Ishikawa (cell line): Measurements from ENCODE around the gene SNX21.

Experiments
- CEBPB ChIP-seq: IDR thresholded peaks from 2 replicates; pipeline ENCODE4 v1.6.1; 2012
- CREB1 ChIP-seq: IDR thresholded peaks from 2 replicates; pipeline ENCODE4 v1.6.1; 2012; ENCODE audit warnings: low read depth
- EGR1 ChIP-seq: IDR thresholded peaks from 2 replicates; pipeline ENCODE4 v1.6.1; 2012
- EP300 ChIP-seq: IDR thresholded peaks from 2 replicates; pipeline ENCODE4 v1.6.1; 2012; ENCODE audit warnings: borderline replicate concordance
- FOXM1 ChIP-seq: IDR thresholded peaks from 2 replicates; pipeline ENCODE4 v1.6.1; 2012; ENCODE audit warnings: low read depth, borderline replicate concordance
- NFIC ChIP-seq: IDR thresholded peaks from 2 replicates; pipeline ENCODE4 v1.6.1; 2012
- RAD21 ChIP-seq: IDR thresholded peaks from 2 replicates; pipeline ENCODE4 v1.6.1; 2012; ENCODE audit warnings: low read depth
- TAF1 ChIP-seq: IDR thresholded peaks from 2 replicates; pipeline ENCODE4 v1.6.1; 2012; ENCODE audit warnings: low read depth, mild to moderate bottlenecking
- TCF12 ChIP-seq: IDR thresholded peaks from 2 replicates; pipeline ENCODE4 v1.6.1; 2012; ENCODE audit warnings: low read depth
- TEAD4 ChIP-seq: IDR thresholded peaks from 2 replicates; pipeline ENCODE4 v1.6.1; 2012
- YY1 ChIP-seq: IDR thresholded peaks from 2 replicates; pipeline ENCODE4 v1.6.1; 2012; ENCODE audit warnings: low read depth
- ZBTB7A ChIP-seq: IDR thresholded peaks from 2 replicates; pipeline ENCODE4 v1.6.1; 2012; ENCODE audit warnings: low read depth
- TF ChIP-seq, protein P1 (sequence below): IDR thresholded peaks from 2 replicates; pipeline ENCODE4 v1.6.1; 2012
- TF ChIP-seq, protein P2 (sequence below): IDR thresholded peaks from 2 replicates; pipeline ENCODE4 v1.6.1; 2012
- TF ChIP-seq, protein P3 (sequence below): IDR thresholded peaks from 2 replicates; pipeline ENCODE4 v1.6.1; 2012; ENCODE audit warnings: low read depth, mild to moderate bottlenecking

Gene SNX21

DNA sequence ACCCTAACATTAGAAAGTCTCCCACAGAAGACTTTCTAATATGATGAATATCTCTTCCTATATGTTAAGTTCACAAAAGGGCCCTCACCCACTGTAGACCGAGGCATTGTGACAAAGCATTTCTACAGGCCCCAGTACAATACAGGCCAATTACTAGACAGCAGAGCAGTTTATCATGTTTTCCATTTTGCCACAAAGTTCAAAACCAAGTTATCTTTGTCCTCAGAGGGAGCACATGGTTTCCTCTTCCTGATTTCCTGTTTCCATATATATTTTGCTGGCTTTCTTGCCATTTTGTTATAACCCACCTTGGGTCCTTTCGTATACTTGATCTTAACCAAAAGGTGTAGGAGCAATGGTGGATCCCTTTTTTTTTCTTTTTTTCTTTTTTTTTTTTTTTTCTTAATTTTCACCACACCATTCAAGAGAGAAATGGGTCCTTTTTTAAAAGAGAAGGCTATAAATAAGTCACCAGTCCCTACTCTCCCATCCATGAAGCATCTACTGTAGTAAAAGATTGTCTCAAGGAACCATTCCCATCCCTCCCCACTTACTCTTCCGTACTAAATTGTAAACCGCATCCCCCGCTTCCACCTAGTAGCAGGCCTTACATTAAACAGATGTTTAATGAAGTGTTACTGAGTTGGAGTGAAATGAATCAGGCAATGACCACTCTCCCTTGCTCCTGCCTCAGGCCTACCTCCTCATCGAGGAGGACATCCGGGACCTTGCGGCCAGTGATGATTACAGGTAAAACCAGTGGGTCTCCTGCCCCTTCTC, 23.2 kb upstream of the SNX21 start:
- TF ChIP-seq, protein P1, sequence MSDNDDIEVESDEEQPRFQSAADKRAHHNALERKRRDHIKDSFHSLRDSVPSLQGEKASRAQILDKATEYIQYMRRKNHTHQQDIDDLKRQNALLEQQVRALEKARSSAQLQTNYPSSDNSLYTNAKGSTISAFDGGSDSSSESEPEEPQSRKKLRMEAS = no peak
- TF ChIP-seq RAD21 = no peak
- no peak for TF ChIP-seq CEBPB
- TF ChIP-seq NFIC = no peak
- TF ChIP-seq, protein P2, sequence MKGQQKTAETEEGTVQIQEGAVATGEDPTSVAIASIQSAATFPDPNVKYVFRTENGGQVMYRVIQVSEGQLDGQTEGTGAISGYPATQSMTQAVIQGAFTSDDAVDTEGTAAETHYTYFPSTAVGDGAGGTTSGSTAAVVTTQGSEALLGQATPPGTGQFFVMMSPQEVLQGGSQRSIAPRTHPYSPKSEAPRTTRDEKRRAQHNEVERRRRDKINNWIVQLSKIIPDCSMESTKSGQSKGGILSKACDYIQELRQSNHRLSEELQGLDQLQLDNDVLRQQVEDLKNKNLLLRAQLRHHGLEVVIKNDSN = no peak
- TF ChIP-seq CREB1 = no peak
- TF ChIP-seq TAF1 = no peak
- no peak for TF ChIP-seq YY1
- no peak for TF ChIP-seq ZBTB7A
- TF ChIP-seq TCF12 = no peak
- no peak for TF ChIP-seq FOXM1
- no peak for TF ChIP-seq TEAD4
- TF ChIP-seq, protein P3, sequence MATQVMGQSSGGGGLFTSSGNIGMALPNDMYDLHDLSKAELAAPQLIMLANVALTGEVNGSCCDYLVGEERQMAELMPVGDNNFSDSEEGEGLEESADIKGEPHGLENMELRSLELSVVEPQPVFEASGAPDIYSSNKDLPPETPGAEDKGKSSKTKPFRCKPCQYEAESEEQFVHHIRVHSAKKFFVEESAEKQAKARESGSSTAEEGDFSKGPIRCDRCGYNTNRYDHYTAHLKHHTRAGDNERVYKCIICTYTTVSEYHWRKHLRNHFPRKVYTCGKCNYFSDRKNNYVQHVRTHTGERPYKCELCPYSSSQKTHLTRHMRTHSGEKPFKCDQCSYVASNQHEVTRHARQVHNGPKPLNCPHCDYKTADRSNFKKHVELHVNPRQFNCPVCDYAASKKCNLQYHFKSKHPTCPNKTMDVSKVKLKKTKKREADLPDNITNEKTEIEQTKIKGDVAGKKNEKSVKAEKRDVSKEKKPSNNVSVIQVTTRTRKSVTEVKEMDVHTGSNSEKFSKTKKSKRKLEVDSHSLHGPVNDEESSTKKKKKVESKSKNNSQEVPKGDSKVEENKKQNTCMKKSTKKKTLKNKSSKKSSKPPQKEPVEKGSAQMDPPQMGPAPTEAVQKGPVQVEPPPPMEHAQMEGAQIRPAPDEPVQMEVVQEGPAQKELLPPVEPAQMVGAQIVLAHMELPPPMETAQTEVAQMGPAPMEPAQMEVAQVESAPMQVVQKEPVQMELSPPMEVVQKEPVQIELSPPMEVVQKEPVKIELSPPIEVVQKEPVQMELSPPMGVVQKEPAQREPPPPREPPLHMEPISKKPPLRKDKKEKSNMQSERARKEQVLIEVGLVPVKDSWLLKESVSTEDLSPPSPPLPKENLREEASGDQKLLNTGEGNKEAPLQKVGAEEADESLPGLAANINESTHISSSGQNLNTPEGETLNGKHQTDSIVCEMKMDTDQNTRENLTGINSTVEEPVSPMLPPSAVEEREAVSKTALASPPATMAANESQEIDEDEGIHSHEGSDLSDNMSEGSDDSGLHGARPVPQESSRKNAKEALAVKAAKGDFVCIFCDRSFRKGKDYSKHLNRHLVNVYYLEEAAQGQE = no peak
- no peak for TF ChIP-seq EP300
- TF ChIP-seq EGR1 = no peak

DNA sequence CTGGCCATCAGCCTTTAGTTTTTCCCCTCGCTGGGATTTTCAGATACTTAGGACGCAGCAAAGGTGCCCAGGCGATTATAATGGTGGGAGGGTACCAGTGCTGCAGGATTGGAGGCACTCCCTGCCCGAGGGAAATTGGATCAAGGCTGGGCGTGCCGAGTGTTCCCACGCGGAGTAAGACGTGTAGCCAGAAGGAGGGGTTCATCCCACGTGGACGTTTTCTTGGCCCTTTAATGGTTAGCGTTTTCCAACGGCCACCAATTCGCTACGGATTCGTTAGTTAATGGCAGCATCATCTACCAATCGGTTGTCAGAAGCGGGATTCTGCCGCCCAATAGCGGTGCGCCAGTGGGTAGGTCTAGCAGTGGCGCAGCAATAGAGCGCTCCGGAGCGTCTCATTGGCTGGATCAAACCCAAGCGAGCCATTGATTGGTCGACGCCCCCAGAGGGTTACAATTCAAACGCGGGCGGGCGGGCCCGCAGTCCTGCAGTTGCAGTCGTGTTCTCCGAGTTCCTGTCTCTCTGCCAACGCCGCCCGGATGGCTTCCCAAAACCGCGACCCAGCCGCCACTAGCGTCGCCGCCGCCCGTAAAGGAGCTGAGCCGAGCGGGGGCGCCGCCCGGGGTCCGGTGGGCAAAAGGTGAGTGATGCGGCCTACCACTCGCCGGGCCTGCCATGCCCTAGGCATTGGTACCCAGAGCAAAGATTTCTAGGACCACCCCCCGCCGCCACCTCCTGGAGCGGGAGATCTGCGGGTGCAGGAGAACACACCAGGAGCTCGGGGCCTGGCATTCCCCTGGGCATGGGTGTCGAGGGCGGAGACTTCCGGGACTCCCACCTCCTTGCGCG, 21.2 kb upstream of the SNX21 start, which contains the start of gene UBE2C:
UBE2C (plus strand) TSS at position 488 of the 849 bp plus-strand sequence; CDS start at position 540, 52 bp downstream.
- TF ChIP-seq EGR1 (no peak), CREB1 (no peak), TAF1 (peak; percentile 86), TEAD4 (no peak), EP300 (0 out of 2 replicates have a peak, but pooled peaks have one; percentile 25), RAD21 (no peak), FOXM1 (peak; percentile 100), NFIC (no peak; the same call in 1 of the 2 replicates), TCF12 (0 out of 2 replicates have a peak, but pooled peaks have one; percentile 29), ZBTB7A (0 out of 2 replicates have a peak, but pooled peaks have one; percentile 37), YY1 (no peak), CEBPB (no peak)
- TF ChIP-seq, protein P3 = no peak
- TF ChIP-seq, protein P2 = peak; percentile 94
- TF ChIP-seq, protein P1 = peak; percentile 84

DNA sequence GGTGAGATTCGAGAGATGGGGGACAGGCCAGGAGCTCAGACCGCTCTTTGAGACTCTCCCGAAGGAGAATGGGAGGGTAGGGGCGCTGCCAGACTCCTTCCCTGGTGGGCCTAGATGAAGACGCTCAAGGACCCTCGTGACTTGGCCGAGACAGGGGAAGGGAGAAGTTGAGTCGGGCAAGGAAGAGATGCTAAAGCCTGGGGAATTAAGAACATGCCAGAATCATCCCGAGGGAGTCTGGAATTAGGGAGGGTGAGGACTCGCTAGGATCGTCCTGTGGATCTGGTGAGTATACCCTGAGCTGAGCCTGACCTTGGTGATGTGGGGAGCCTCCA, 20.6 kb upstream of the SNX21 start:
- TF ChIP-seq, protein P3 = no peak
- TF ChIP-seq YY1 = no peak
- no peak for TF ChIP-seq TEAD4
- no peak for TF ChIP-seq TCF12
- TF ChIP-seq CEBPB = no peak
- TF ChIP-seq, protein P2 = no peak
- TF ChIP-seq CREB1 = no peak
- no peak; the same call in 1 of the 2 replicates for TF ChIP-seq ZBTB7A
- no peak for TF ChIP-seq EGR1
- no peak for TF ChIP-seq RAD21
- no peak for TF ChIP-seq FOXM1
- TF ChIP-seq, protein P1 = no peak
- no peak for TF ChIP-seq EP300
- TF ChIP-seq NFIC = no peak
- no peak for TF ChIP-seq TAF1
